ENCODE results near the gene ATRNL1.

Gene ATRNL1

GRCh38 chr10:115851695-115852094 lies 758.5 kb downstream of the ATRNL1 start:
- DNase-seq, result no peak

- no peak for DNase-seq
Observed at GRCh38 chr10:115854740-115855435, 761.7 kb downstream of the ATRNL1 start.

GRCh38 chr10:115856580-115856979 lies 763.4 kb downstream of the ATRNL1 start:
- no peak for DNase-seq

- DNase-seq, result no peak
Observed at GRCh38 chr10:115857856-115858255, 764.7 kb downstream of the ATRNL1 start.

GRCh38 chr10:115860182-115861107 lies 767.3 kb downstream of the ATRNL1 start:
- no peak for DNase-seq

- no peak for DNase-seq
Observed at GRCh38 chr10:115861455-115861854, 768.3 kb downstream of the ATRNL1 start.

- DNase-seq, result no peak
Observed at GRCh38 chr10:115861864-115862263, 768.7 kb downstream of the ATRNL1 start.

GRCh38 chr10:115866174-115866573 lies 773.0 kb downstream of the ATRNL1 start:
- no peak for DNase-seq

GRCh38 chr10:115866691-115867090 lies 773.5 kb downstream of the ATRNL1 start:
- no peak for DNase-seq

GRCh38 chr10:115867305-115867704 lies 774.1 kb downstream of the ATRNL1 start:
- DNase-seq, result no peak

GRCh38 chr10:115871855-115872254 lies 778.7 kb downstream of the ATRNL1 start:
- no peak for DNase-seq

GRCh38 chr10:115875172-115875571 lies 782.0 kb downstream of the ATRNL1 start:
- no peak for DNase-seq

- DNase-seq, result no peak
Observed at GRCh38 chr10:115879372-115880089, 786.4 kb downstream of the ATRNL1 start.

GRCh38 chr10:115882021-115882420 lies 788.9 kb downstream of the ATRNL1 start:
- no peak for DNase-seq

- no peak for DNase-seq
Observed at GRCh38 chr10:115883372-115883771, 790.2 kb downstream of the ATRNL1 start.

GRCh38 chr10:115884331-115884730 lies 791.2 kb downstream of the ATRNL1 start:
- no peak for DNase-seq

- no peak for DNase-seq
Observed at GRCh38 chr10:115895166-115895565, 802.0 kb downstream of the ATRNL1 start.

GRCh38 chr10:115898242-115898641 lies 805.1 kb downstream of the ATRNL1 start:
- DNase-seq, result no peak

GRCh38 chr10:115902596-115902995 lies 809.4 kb downstream of the ATRNL1 start:
- no peak for DNase-seq

GRCh38 chr10:115903207-115903606 lies 810.0 kb downstream of the ATRNL1 start:
- no peak for DNase-seq

GRCh38 chr10:115903845-115904244 lies 810.7 kb downstream of the ATRNL1 start:
- no peak for DNase-seq

GRCh38 chr10:115909037-115909436 lies 815.9 kb downstream of the ATRNL1 start:
- no peak for DNase-seq
